PC-3 (cell line): ENCODE data around the gene PHETA1. TPM values are rescaled to one million over a fixed set of nuclear protein-coding genes. Genes with fewer than 3 reads are reported as not detected.

Experiments
- ATAC-seq: fragments of 200-7000 bp; cut with Tn5 transposase; 2 replicates; pipeline ENCODE4 v1.9.1; 2020; ENCODE audit warnings: mild to moderate bottlenecking, moderate library complexity
- BruUV-seq: library from RNA; stranded (reverse); fragments of 400-500 nt; replicated peaks from 2 replicates; lab custom pipeline; 2021; lab: Mats Ljungman, UMichigan
- CTCF ChIA-PET: fragments of 300-600 bp; sonication (Branson Sonifier 250); formaldehyde crosslinking; loops from one replicate; lab custom pipeline; 2022; ENCODE audit warnings: antibody characterized with exemption; lab: Charles Lee
- POLR2A ChIA-PET: fragments of 300-600 bp; sonication (Branson Sonifier 250); formaldehyde crosslinking; loops from one replicate; lab custom pipeline; 2022; ENCODE audit warnings: antibody characterized with exemption; ENCODE audit not compliant: unreplicated experiment; lab: Charles Lee
- DNase-seq: peaks from one replicate; pipeline ENCODE4 v3.0.0-alpha.2; 2015
- H2AFZ ChIP-seq: fragments of 300-600 bp; sonication (generic); 2 replicates; pipeline ENCODE4 v1.6.0; 2016; ENCODE audit warnings: antibody characterized with exemption, low read length
- H3F3A ChIP-seq: fragments of 300-600 bp; sonication (generic); one replicate; pipeline ENCODE4 v1.6.0; 2017; ENCODE audit warnings: antibody characterized with exemption, low read length, control low read depth, mild to moderate bottlenecking; ENCODE audit not compliant: unreplicated experiment
- H3K27ac ChIP-seq: fragments of 300-600 bp; sonication (generic); 2 replicates; pipeline ENCODE4 v1.5.1; 2016; ENCODE audit warnings: mild to moderate bottlenecking, low read length
- H3K27me3 ChIP-seq: fragments of 300-600 bp; sonication (generic); 2 replicates; pipeline ENCODE4 v1.6.1; 2016; ENCODE audit warnings: low read length, mixed read lengths
- H3K36me3 ChIP-seq: fragments of 300-600 bp; sonication (generic); 2 replicates; pipeline ENCODE4 v1.6.1; 2016; ENCODE audit warnings: low read depth, mixed run types, low read length, mixed read lengths
- H3K4me1 ChIP-seq: fragments of 300-600 bp; sonication (generic); 2 replicates; pipeline ENCODE4 v1.5.1; 2016; ENCODE audit warnings: low read length; ENCODE audit not compliant: insufficient read depth
- H3K4me2 ChIP-seq: fragments of 300-600 bp; sonication (generic); 2 replicates; pipeline ENCODE4 v1.6.0; 2016; ENCODE audit warnings: low read length
- H3K4me3 ChIP-seq: fragments of 300-600 bp; sonication (generic); 2 replicates; pipeline ENCODE4 v1.5.1; 2016; ENCODE audit warnings: mild to moderate bottlenecking, low read length, mixed read lengths
- H3K79me2 ChIP-seq: fragments of 300-600 bp; sonication (generic); 2 replicates; pipeline ENCODE4 v1.6.1; 2017; ENCODE audit warnings: low read length, mixed read lengths
- H3K9ac ChIP-seq: fragments of 300-600 bp; sonication (generic); 2 replicates; pipeline ENCODE4 v1.6.0; 2016; ENCODE audit warnings: mild to moderate bottlenecking, low read length
- H3K9me2 ChIP-seq: fragments of 300-600 bp; sonication (generic); replicated peaks from 2 replicates; pipeline ENCODE4 v1.6.1; 2016; ENCODE audit warnings: mixed run types, low read length, mixed read lengths
- H3K9me3 ChIP-seq: fragments of 300-600 bp; sonication (generic); 2 replicates; pipeline ENCODE4 v1.6.1; 2016; ENCODE audit warnings: low read length, mixed read lengths
- H4K20me1 ChIP-seq: fragments of 300-600 bp; sonication (generic); 2 replicates; pipeline ENCODE4 v1.6.1; 2016; ENCODE audit warnings: low read length, mixed read lengths
- EZH2 ChIP-seq: fragments of 300-600 bp; sonication (generic); IDR thresholded peaks from one replicate; pipeline ENCODE4 v1.6.1; 2017; ENCODE audit warnings: antibody characterized with exemption, mild to moderate bottlenecking, low read length; ENCODE audit not compliant: unreplicated experiment
- EZH2phosphoT487 ChIP-seq: fragments of 300-600 bp; sonication (generic); IDR thresholded peaks from 2 replicates; pipeline ENCODE4 v1.6.1; 2018; ENCODE audit warnings: mild to moderate bottlenecking, antibody characterized with exemption, low read length, borderline replicate concordance
- intact Hi-C: fragments of 100-400 bp; cut with micrococcal nuclease; formaldehyde crosslinking; loops from 2 replicates; pipeline ENCODE4 v1.9.0; 2023
- total RNA-seq: library from RNA; depleted of rRNA; stranded (reverse); fragments of >200 nt; gene quantifications from 2 replicates; pipeline ENCODE4 v1.2.3, GENCODE V29; 2014
- TF ChIP-seq, protein P1 (sequence below): fragments of 300-600 bp; sonication (generic); conservative IDR thresholded peaks from 2 replicates; pipeline ENCODE4 v1.5.1; 2017; ENCODE audit warnings: antibody characterized with exemption, low read depth, mild to moderate bottlenecking, low read length

PHETA1 gene
- total RNA-seq, 1 experiment from 2014 or later: 18.6 TPM

DNA sequence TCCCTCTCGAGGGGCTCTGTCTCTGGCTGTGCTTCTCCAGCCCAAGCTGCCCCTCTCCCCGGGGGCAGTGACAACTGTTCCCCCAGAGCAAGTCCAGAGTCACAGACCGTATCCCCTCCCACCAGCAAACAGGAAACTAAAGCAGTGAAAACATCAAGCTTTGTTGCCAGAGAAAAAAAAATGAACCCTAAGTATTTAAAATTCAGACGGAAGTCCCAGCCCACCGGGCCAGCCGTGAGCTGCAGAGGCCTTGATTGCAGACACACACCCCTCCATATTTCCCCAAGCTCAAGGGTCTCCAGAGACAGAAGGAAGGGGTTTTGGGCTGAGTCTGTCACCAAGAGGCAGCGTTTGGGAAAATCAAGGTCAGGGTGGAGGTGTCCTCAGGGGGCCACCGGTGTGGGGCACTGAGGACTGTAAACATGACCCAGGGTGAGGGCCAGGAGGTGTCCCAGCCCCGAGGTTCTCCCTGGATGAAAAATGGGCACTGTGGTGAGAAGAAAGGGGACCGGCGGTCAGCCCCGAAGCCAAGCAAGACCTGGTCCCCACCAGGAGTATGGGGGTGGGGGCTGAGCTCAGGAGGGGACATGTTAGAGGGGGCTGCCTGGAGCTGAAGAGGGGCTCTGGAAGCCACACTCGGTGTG is 7.7 kb downstream of the PHETA1 start:
- Histone ChIP-seq H3K36me3 (0 out of 2 replicates have a peak, but pooled peaks cover 2% of the 10 kb centered on the region), H3F3A (no peaks in the 10 kb centered on the region), H3K4me3 (no peak overlapping the region), H3K9me3 (no peaks in the 10 kb centered on the region), H3K9me2 (no peaks in the 10 kb centered on the region), H3K79me2 (no peaks in the 10 kb centered on the region), H3K4me2 (no peak overlapping the region), H3K27me3 (no peaks in the 10 kb centered on the region), H2AFZ (no peak overlapping the region), H3K9ac (no peak overlapping the region), H4K20me1 (no peaks in the 10 kb centered on the region), H3K27ac (no peak overlapping the region), H3K4me1 (no peaks in the 10 kb centered on the region)
- intact Hi-C loops: no loop called here
- DNase-seq: no peak
- POLR2A ChIA-PET: no interaction called here
- CTCF ChIA-PET: no interaction called here
- no peak for ATAC-seq
- BruUV-seq: no TSS peak
- TF ChIP-seq EZH2 (no peak), EZH2phosphoT487 (no peak)
- TF ChIP-seq, protein P1, sequence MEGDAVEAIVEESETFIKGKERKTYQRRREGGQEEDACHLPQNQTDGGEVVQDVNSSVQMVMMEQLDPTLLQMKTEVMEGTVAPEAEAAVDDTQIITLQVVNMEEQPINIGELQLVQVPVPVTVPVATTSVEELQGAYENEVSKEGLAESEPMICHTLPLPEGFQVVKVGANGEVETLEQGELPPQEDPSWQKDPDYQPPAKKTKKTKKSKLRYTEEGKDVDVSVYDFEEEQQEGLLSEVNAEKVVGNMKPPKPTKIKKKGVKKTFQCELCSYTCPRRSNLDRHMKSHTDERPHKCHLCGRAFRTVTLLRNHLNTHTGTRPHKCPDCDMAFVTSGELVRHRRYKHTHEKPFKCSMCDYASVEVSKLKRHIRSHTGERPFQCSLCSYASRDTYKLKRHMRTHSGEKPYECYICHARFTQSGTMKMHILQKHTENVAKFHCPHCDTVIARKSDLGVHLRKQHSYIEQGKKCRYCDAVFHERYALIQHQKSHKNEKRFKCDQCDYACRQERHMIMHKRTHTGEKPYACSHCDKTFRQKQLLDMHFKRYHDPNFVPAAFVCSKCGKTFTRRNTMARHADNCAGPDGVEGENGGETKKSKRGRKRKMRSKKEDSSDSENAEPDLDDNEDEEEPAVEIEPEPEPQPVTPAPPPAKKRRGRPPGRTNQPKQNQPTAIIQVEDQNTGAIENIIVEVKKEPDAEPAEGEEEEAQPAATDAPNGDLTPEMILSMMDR: no peak

DNA sequence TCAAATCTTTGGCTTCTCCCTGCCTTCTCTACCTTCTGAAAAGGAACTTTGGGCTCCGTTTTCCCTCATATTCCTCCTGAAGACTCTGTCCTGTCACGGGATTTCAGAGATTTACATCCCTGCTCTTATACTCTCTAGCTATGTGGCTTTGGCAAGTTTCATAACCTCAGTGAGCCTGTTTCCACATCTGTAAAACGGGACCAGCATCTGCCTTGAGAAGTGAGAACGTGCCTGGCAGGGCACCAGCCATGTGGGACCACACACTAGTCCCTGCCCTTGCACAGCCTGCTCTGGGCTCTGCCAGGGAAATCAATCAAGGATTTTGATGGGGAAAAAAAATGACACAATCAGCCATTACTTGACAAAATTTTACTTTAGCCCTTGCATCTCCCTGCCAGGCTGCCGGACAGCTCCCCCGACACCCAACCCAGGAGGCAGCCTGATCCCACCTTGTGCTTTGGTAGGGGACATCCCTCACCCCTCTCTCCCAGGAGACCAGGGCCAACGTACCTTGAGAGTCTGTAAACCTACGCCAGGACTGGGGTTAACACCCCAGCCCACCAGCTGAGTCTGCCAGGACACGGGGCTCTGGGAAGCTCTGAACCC is 8.5 kb downstream of the PHETA1 start:
- no peaks in the 10 kb centered on the region for H3K79me2 ChIP-seq
- CTCF ChIA-PET: no interaction called here
- TF ChIP-seq EZH2 (no peak), EZH2phosphoT487 (no peak)
- TF ChIP-seq, protein P1: no peak
- H3K36me3 ChIP-seq: no peaks in the 10 kb centered on the region
- H3F3A ChIP-seq: no peaks in the 10 kb centered on the region
- POLR2A ChIA-PET: no interaction called here
- no peaks in the 10 kb centered on the region for H3K9me2 ChIP-seq
- H3K9me3 ChIP-seq: no peaks in the 10 kb centered on the region
- BruUV-seq: no TSS peak
- no peaks in the 10 kb centered on the region for H3K4me1 ChIP-seq
- H3K4me3 ChIP-seq: no peak overlapping the region
- no peak overlapping the region for H2AFZ ChIP-seq
- no peak for ATAC-seq
- H3K27me3 ChIP-seq: no peaks in the 10 kb centered on the region
- DNase-seq: no peak
- H3K9ac ChIP-seq: no peak overlapping the region
- no peak overlapping the region for H3K4me2 ChIP-seq
- intact Hi-C loops: no loop called here
- no peak overlapping the region for H3K27ac ChIP-seq
- no peaks in the 10 kb centered on the region for H4K20me1 ChIP-seq

DNA sequence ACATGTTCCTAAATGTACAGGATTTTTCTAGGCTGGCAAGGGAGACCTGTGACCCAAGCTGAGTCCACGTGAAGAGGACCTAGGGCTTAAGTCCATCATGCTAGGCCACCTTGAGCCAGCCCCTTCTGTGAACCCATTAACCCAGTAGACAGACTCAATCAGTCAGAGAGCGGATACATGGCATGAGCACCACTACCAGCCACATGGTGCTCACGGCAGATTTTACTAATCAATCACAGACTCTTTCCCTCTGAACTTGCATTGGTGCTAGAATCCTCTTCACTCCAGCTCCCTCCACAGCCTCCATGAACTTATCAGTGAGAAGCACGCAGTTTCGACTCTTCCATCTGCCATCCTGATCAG is 9.0 kb downstream of the PHETA1 start:
- Histone ChIP-seq H3K27ac (no peak overlapping the region), H3F3A (no peaks in the 10 kb centered on the region), H4K20me1 (no peaks in the 10 kb centered on the region), H3K9me3 (no peaks in the 10 kb centered on the region), H3K27me3 (no peaks in the 10 kb centered on the region), H2AFZ (no peak overlapping the region), H3K4me2 (no peak overlapping the region), H3K4me1 (no peaks in the 10 kb centered on the region), H3K79me2 (no peaks in the 10 kb centered on the region), H3K9ac (no peak overlapping the region), H3K36me3 (no peaks in the 10 kb centered on the region), H3K9me2 (no peaks in the 10 kb centered on the region), H3K4me3 (no peak overlapping the region)
- CTCF ChIA-PET: no interaction called here
- BruUV-seq: no TSS peak
- intact Hi-C loops: no loop called here
- POLR2A ChIA-PET: no interaction called here
- DNase-seq (no peak), ATAC-seq (no peak)
- TF ChIP-seq, protein P1: no peak
- no peak for TF ChIP-seq EZH2phosphoT487
- no peak for TF ChIP-seq EZH2
